Calu3 (cell line): ENCODE data around the gene CFAP97D1. TPM values are rescaled to one million over a fixed set of nuclear protein-coding genes. Genes with fewer than 3 reads are reported as not detected.

ENCODE experiments used
- BruUV-seq: library from RNA; stranded (reverse); fragments of 400-500 nt; replicated peaks from 2 replicates; lab custom pipeline; 2021; lab: Mats Ljungman, UMichigan
- CTCF ChIA-PET: fragments of 300-600 bp; sonication (Branson Sonifier 250); formaldehyde crosslinking; loops from one replicate; lab custom pipeline; 2022; ENCODE audit warnings: antibody characterized with exemption; lab: Charles Lee
- DNase-seq: peaks from one replicate; pipeline ENCODE4 v3.0.0; 2022
- H3K27ac Mint-ChIP-seq: one replicate; pipeline ENCODE4 v1.8.0; 2022; ENCODE audit warnings: mixed read lengths; ENCODE audit not compliant: unreplicated experiment
- H3K27me3 Mint-ChIP-seq: one replicate; pipeline ENCODE4 v1.8.0; 2022; ENCODE audit warnings: mixed read lengths; ENCODE audit not compliant: unreplicated experiment
- H3K36me3 Mint-ChIP-seq: one replicate; pipeline ENCODE4 v1.8.0; 2022; ENCODE audit warnings: mild to moderate bottlenecking, moderate library complexity, mixed read lengths; ENCODE audit not compliant: insufficient read depth, unreplicated experiment
- H3K4me1 Mint-ChIP-seq: one replicate; pipeline ENCODE4 v1.8.0; 2022; ENCODE audit warnings: mild to moderate bottlenecking, low read depth, mixed read lengths; ENCODE audit not compliant: unreplicated experiment
- H3K4me3 Mint-ChIP-seq: one replicate; pipeline ENCODE4 v1.8.0; 2022; ENCODE audit warnings: mild to moderate bottlenecking, low read depth, moderate library complexity, mixed read lengths; ENCODE audit not compliant: unreplicated experiment
- H3K9me3 Mint-ChIP-seq: one replicate; pipeline ENCODE4 v1.8.0; 2022; ENCODE audit warnings: low read depth, mixed read lengths; ENCODE audit not compliant: unreplicated experiment
- CTCF ChIP-seq: fragments of 200-600 bp; IDR thresholded peaks from one replicate; pipeline ENCODE4 v1.8.0; 2022; ENCODE audit warnings: antibody characterized with exemption; ENCODE audit not compliant: unreplicated experiment
- intact Hi-C: fragments of 100-400 bp; cut with micrococcal nuclease; formaldehyde crosslinking; loops from one replicate; pipeline ENCODE4 v1.10.0; 2022; ENCODE audit not compliant: unreplicated experiment
- total RNA-seq: library from RNA; stranded (reverse); gene quantifications from 2 replicates; pipeline ENCODE4 v1.2.3, GENCODE V29; 2022

CFAP97D1 gene
- total RNA-seq, 1 experiment from 2014 or later, result not detected

- H3K27ac Mint-ChIP-seq, result no peak overlapping the region
- DNase-seq, result no peak
- no peaks in the 10 kb centered on the region for H3K4me1 Mint-ChIP-seq
- CTCF ChIA-PET, result no interaction called here
- no peak for TF ChIP-seq CTCF
- peaks cover 20% of the 10 kb centered on the region for H3K27me3 Mint-ChIP-seq
- intact Hi-C loops, result no loop called here
- peaks cover 4% of the 10 kb centered on the region for H3K36me3 Mint-ChIP-seq
- H3K4me3 Mint-ChIP-seq, result no peak overlapping the region
- peaks cover 3% of the 10 kb centered on the region for H3K9me3 Mint-ChIP-seq
- BruUV-seq, result no TSS peak
Observed at GRCh38 chr17:43800736-43801135, 20.5 kb downstream of the CFAP97D1 start.

GRCh38 chr17:43801844-43802243 lies 21.6 kb downstream of the CFAP97D1 start:
- CTCF ChIA-PET, result no interaction called here
- no TSS peak for BruUV-seq
- Mint-ChIP-seq H3K4me1 (no peaks in the 10 kb centered on the region), H3K27me3 (peaks cover 9% of the 10 kb centered on the region), H3K27ac (no peak overlapping the region), H3K9me3 (peaks cover 3% of the 10 kb centered on the region), H3K4me3 (no peak overlapping the region), H3K36me3 (peaks cover 7% of the 10 kb centered on the region)
- no peak for DNase-seq
- intact Hi-C loops, result no loop called here
- no peak for TF ChIP-seq CTCF

GRCh38 chr17:43803758-43804157 lies 23.5 kb downstream of the CFAP97D1 start:
- CTCF ChIA-PET, result no interaction called here
- no peak for DNase-seq
- no peaks in the 10 kb centered on the region for H3K9me3 Mint-ChIP-seq
- H3K27ac Mint-ChIP-seq, result no peak overlapping the region
- no peak for TF ChIP-seq CTCF
- H3K27me3 Mint-ChIP-seq, result no peaks in the 10 kb centered on the region
- peaks cover 6% of the 10 kb centered on the region for H3K36me3 Mint-ChIP-seq
- H3K4me1 Mint-ChIP-seq, result no peaks in the 10 kb centered on the region
- no TSS peak for BruUV-seq
- intact Hi-C loops, result no loop called here
- H3K4me3 Mint-ChIP-seq, result no peak overlapping the region

GRCh38 chr17:43805117-43805516 lies 24.9 kb downstream of the CFAP97D1 start:
- no peaks in the 10 kb centered on the region for H3K9me3 Mint-ChIP-seq
- no peak overlapping the region for H3K4me3 Mint-ChIP-seq
- intact Hi-C loops, result no loop called here
- TF ChIP-seq CTCF, result no peak
- peaks cover 6% of the 10 kb centered on the region for H3K36me3 Mint-ChIP-seq
- DNase-seq, result no peak
- H3K27ac Mint-ChIP-seq, result no peak overlapping the region
- H3K4me1 Mint-ChIP-seq, result no peaks in the 10 kb centered on the region
- CTCF ChIA-PET, result interaction anchor here (1.1 kb wide), 1 partner anchor 38 kb away, joined by 3 read pairs; no protein-coding TSS in a partner anchor
- BruUV-seq, result no TSS peak
- H3K27me3 Mint-ChIP-seq, result no peaks in the 10 kb centered on the region
